HCT116 (cell line): ENCODE results near the gene IRF2BP2. TPM values are rescaled to one million over a fixed set of nuclear protein-coding genes. Genes with fewer than 3 reads are reported as not detected.

Experiments used
- ATAC-seq: fragments of 200-7000 bp; cut with Tn5 transposase; 2 replicates; pipeline ENCODE4 v1.9.1; 2020; ENCODE audit warnings: mild to moderate bottlenecking, moderate library complexity
- BruUV-seq: library from RNA; stranded (reverse); fragments of 400-500 nt; replicated peaks from 2 replicates; lab custom pipeline; 2021; lab: Mats Ljungman, UMichigan
- CTCF ChIA-PET: fragments of 300-600 bp; sonication (Branson Sonifier 250); formaldehyde crosslinking; loops from one replicate; lab custom pipeline; 2021; ENCODE audit warnings: antibody characterized with exemption; lab: Charles Lee
- POLR2A ChIA-PET: fragments of 300-600, 350-600 bp; sonication (Branson Sonifier 250); formaldehyde crosslinking; loops from one replicate; lab custom pipeline; 2021; ENCODE audit warnings: antibody characterized with exemption; lab: Charles Lee
- RAD21 ChIA-PET, 2 experiments: fragments of 300-600 bp; sonication (Branson Sonifier 250); formaldehyde crosslinking; loops; one replicate each; lab custom pipeline; 2023; ENCODE audit warnings: low total read pairs in 2 of 2; ENCODE audit not compliant: uncharacterized antibody in 2 of 2, unreplicated experiment in 2 of 2, low non-redundant PET in 1 of 2; lab: Charles Lee
- DNase-seq: peaks from one replicate; pipeline ENCODE4 v3.0.0-alpha.2; 2010; ENCODE audit warnings: low read depth, low spot score
- H2AFZ ChIP-seq: fragments of 200-600 bp; shearing (Covaris generic), sonication (generic); 2 replicates; pipeline ENCODE4 v1.6.1; 2017; ENCODE audit warnings: low read depth, mixed run types, mixed read lengths, antibody characterized with exemption, low read length; ENCODE audit not compliant: poor library complexity, severe bottlenecking
- H3K27ac ChIP-seq: 2 replicates; pipeline ENCODE4 v1.5.1; 2012; ENCODE audit warnings: low read depth, low read length
- H3K27me3 ChIP-seq: fragments of 200-600 bp; sonication (generic); 2 replicates; pipeline ENCODE4 v1.6.1; 2016; ENCODE audit warnings: mixed run types, low read length, mixed read lengths; ENCODE audit not compliant: insufficient read depth
- H3K36me3 ChIP-seq, 2 experiments: fragments of 200-500 bp in 1 of 2; fragments of 200-600 bp in 1 of 2; sonication (Bioruptor generic) in 1 of 2; sonication (generic) in 1 of 2; 2 replicates each; pipeline versions ENCODE4 v1.5.1 to v1.6.1; 2014 to 2016; ENCODE audit warnings: low read length in 2 of 2, inconsistent platforms in 1 of 2, mixed read lengths in 1 of 2, mixed run types in 1 of 2; ENCODE audit not compliant: insufficient read depth in 2 of 2, control insufficient read depth in 1 of 2
- H3K4me1 ChIP-seq, 2 experiments: fragments of 200-600 bp in 1 of 2; sonication (generic) in 1 of 2; 2 replicates each; pipeline versions ENCODE4 v1.5.1 to v1.6.1; 2012 to 2017; ENCODE audit warnings: low read length in 2 of 2, inconsistent platforms in 1 of 2, mild to moderate bottlenecking in 1 of 2, mixed read lengths in 1 of 2, mixed run types in 1 of 2, moderate library complexity in 1 of 2; ENCODE audit not compliant: insufficient read depth in 2 of 2, control insufficient read depth in 1 of 2
- H3K4me2 ChIP-seq: fragments of 200-600 bp; sonication (generic); 2 replicates; pipeline ENCODE4 v1.6.1; 2017; ENCODE audit warnings: mixed run types, low read length, mixed read lengths
- H3K4me3 ChIP-seq, 2 experiments: fragments of 200-600 bp in 1 of 2; sonication (generic) in 1 of 2; replicated peaks in 1 of 2; 2 replicates each; pipeline ENCODE4 v1.5.1; 2011 to 2016; ENCODE audit warnings: low read length in 2 of 2, control low read depth in 1 of 2, low read depth in 1 of 2, mild to moderate bottlenecking in 1 of 2, mixed read lengths in 1 of 2, mixed run types in 1 of 2
- H3K79me2 ChIP-seq: fragments of 200-600 bp; sonication (generic); 2 replicates; pipeline ENCODE4 v1.6.1; 2017; ENCODE audit warnings: mild to moderate bottlenecking, mixed run types, low read length, moderate library complexity, mixed read lengths; ENCODE audit not compliant: insufficient read depth
- H3K9ac ChIP-seq: fragments of 200-600 bp; sonication (generic); 2 replicates; pipeline ENCODE4 v1.6.1; 2016; ENCODE audit warnings: low read length, mixed read lengths
- H3K9me2 ChIP-seq: fragments of 200-600 bp; sonication (generic), shearing (Covaris generic); 2 replicates; pipeline ENCODE4 v1.6.1; 2017; ENCODE audit warnings: mixed run types, mild to moderate bottlenecking, moderate library complexity; ENCODE audit not compliant: insufficient read depth
- H3K9me3 ChIP-seq, 2 experiments: fragments of 200-500 bp in 1 of 2; fragments of 200-600 bp in 1 of 2; sonication (Bioruptor generic) in 1 of 2; sonication (generic) in 1 of 2; 2 replicates each; pipeline ENCODE4 v1.6.1; 2014 to 2017; ENCODE audit warnings: low read length in 2 of 2, mixed read lengths in 2 of 2, inconsistent platforms in 1 of 2, low read depth in 1 of 2, mild to moderate bottlenecking in 1 of 2, mixed run types in 1 of 2, moderate library complexity in 1 of 2; ENCODE audit not compliant: control insufficient read depth in 1 of 2, insufficient read depth in 1 of 2
- H4K20me1 ChIP-seq: fragments of 200-600 bp; sonication (generic), shearing (Covaris generic); 2 replicates; pipeline ENCODE4 v1.6.1; 2017; ENCODE audit warnings: mixed run types, mild to moderate bottlenecking, moderate library complexity; ENCODE audit not compliant: insufficient read depth
- CBX3 ChIP-seq: IDR thresholded peaks from 2 replicates; pipeline ENCODE4 v1.6.1; 2012; ENCODE audit warnings: low read depth
- CEBPB ChIP-seq: IDR thresholded peaks from 2 replicates; pipeline ENCODE4 v1.6.1; 2012; ENCODE audit warnings: low read depth
- CTCF ChIP-seq, 3 experiments: fragments of 200-600 bp in 1 of 3; sonication (generic) in 1 of 3; IDR thresholded peaks in 2 of 3; conservative IDR thresholded peaks in 1 of 3; 2 replicates each; pipeline ENCODE4 v1.5.1; 2012 to 2017; ENCODE audit warnings: low read depth in 2 of 3, low read length in 2 of 3, antibody characterized with exemption in 1 of 3, borderline replicate concordance in 1 of 3, control low read depth in 1 of 3, mild to moderate bottlenecking in 1 of 3, mixed read lengths in 1 of 3, mixed run types in 1 of 3, moderate library complexity in 1 of 3; ENCODE audit not compliant: insufficient read depth in 1 of 3
- EZH2 ChIP-seq: fragments of 200-600 bp; sonication (generic); IDR thresholded peaks from 2 replicates; pipeline ENCODE4 v1.6.1; 2017; ENCODE audit warnings: antibody characterized with exemption, mixed run types
- EZH2phosphoT487 ChIP-seq: fragments of 200-600 bp; IDR thresholded peaks from 2 replicates; pipeline ENCODE4 v1.6.1; 2018; ENCODE audit warnings: antibody characterized with exemption, borderline replicate concordance
- RAD21 ChIP-seq: IDR thresholded peaks from 2 replicates; pipeline ENCODE4 v1.6.1; 2012; ENCODE audit warnings: low read depth, mild to moderate bottlenecking
- TCF7L2 ChIP-seq: IDR thresholded peaks from 2 replicates; pipeline ENCODE4 v1.7.0; 2011; ENCODE audit warnings: borderline replicate concordance, inconsistent platforms; ENCODE audit not compliant: insufficient read depth, insufficient read length; ENCODE audit errors: extremely low read depth
- intact Hi-C: fragments of 100-400 bp; cut with micrococcal nuclease; formaldehyde crosslinking; loops from 2 replicates; pipeline ENCODE4 v1.10.0; 2022
- total RNA-seq: library from RNA; stranded (reverse); gene quantifications from one replicate; pipeline ENCODE4 v1.2.1, GENCODE V29; 2021; ENCODE audit not compliant: unreplicated experiment

The IRF2BP2 gene
- total RNA-seq, 1 experiment from 2014 or later, result 61.3 TPM

GRCh38 chr1:234598974-234599616 lies 10.9 kb downstream of the IRF2BP2 start:
- Histone ChIP-seq H3K9ac (peak overlapping the region; percentile 69), H3K9me2 (no peaks in the 10 kb centered on the region), H3K79me2 (peaks cover 16% of the 10 kb centered on the region), H2AFZ (no peak overlapping the region), H3K4me3 (peak overlapping the region; percentile 45 to 55), H3K4me2 (peak overlapping the region; percentile 80), H3K4me1 (peaks cover 48 to 54% of the 10 kb centered on the region in 2 experiments), H4K20me1 (no peaks in the 10 kb centered on the region), H3K27me3 (no peaks in the 10 kb centered on the region), H3K27ac (peak overlapping the region; percentile 69), H3K36me3 (no peaks in the 10 kb centered on the region), H3K9me3 (no peaks in the 10 kb centered on the region)
- RAD21 ChIA-PET, result interaction anchor here in 1 of 2 experiments (0.6 kb wide), 2 partner anchors 664 to 852 kb away, joined by 3 read pairs; no protein-coding TSS in a partner anchor
- CTCF ChIA-PET, result interaction anchor here (2.0 to 2.8 kb wide), 2 partner anchors 485 kb away, joined by 9 to 13 read pairs; no protein-coding TSS in a partner anchor
- no TSS peak for BruUV-seq
- intact Hi-C loops, result loop anchor here (1.0 kb wide), 1 partner anchor 484 kb away; no protein-coding TSS in a partner anchor
- no peak for DNase-seq
- TF ChIP-seq EZH2phosphoT487, result no peak
- no peak for TF ChIP-seq EZH2
- TF ChIP-seq CEBPB, result peak; percentile 29; the same call in 1 of the 2 replicates
- no peak for ATAC-seq
- POLR2A ChIA-PET, result interaction anchor here (3.1 kb wide), 1 partner anchor 12 kb away, joined by 26 read pairs; the partner anchor contains the start of gene IRF2BP2

- no TSS peak for BruUV-seq
- CTCF ChIA-PET, result interaction anchor here (0.6 to 2.0 kb wide), 6 partner anchors 14 to 486 kb away, joined by 3 to 13 read pairs (median 5); no protein-coding TSS in a partner anchor
- TF ChIP-seq CBX3 (0 out of 2 replicates have a peak, but pooled peaks have one; percentile 20), TCF7L2 (no peak), RAD21 (peak; percentile 91), CTCF (IDR thresholded peaks at IDR 0.05 in 2 of 3, conservative IDR thresholded peaks at IDR 0.05 in 1 of 3; ENCODE audit: borderline replicate concordance in 1 of 3, insufficient read depth in 1 of 3, low read depth in 2 of 3, low read length in 2 of 3) (peak; percentile 67 to 72 (median 71))
- H3K9me2 ChIP-seq, result no peaks in the 10 kb centered on the region
- H3K79me2 ChIP-seq, result peaks cover 6% of the 10 kb centered on the region
- intact Hi-C loops, result loop anchor here (1.0 kb wide), 1 partner anchor 485 kb away; no protein-coding TSS in a partner anchor
- no peak overlapping the region for H3K4me2 ChIP-seq
- H3K4me3 ChIP-seq, result no peak overlapping the region
- no peak for DNase-seq
- H3K9me3 ChIP-seq, result no peaks in the 10 kb centered on the region
- peaks cover 36 to 42% of the 10 kb centered on the region in 2 experiments for H3K4me1 ChIP-seq
- no peaks in the 10 kb centered on the region for H3K36me3 ChIP-seq
- no peak overlapping the region for H2AFZ ChIP-seq
- H3K27ac ChIP-seq, result no peak overlapping the region
- RAD21 ChIA-PET, result interaction anchor here in 1 of 2 experiments (0.6 to 2.0 kb wide), 2 partner anchors 124 to 486 kb away, joined by 3 to 6 read pairs; no protein-coding TSS in a partner anchor
- ATAC-seq, result peak; percentile 26; the same call in 1 of the 2 replicates
- H3K27me3 ChIP-seq, result no peaks in the 10 kb centered on the region
- H4K20me1 ChIP-seq, result no peaks in the 10 kb centered on the region
- POLR2A ChIA-PET, result no interaction called here
- no peak overlapping the region for H3K9ac ChIP-seq
Observed at GRCh38 chr1:234597894-234598293, 12.1 kb downstream of the IRF2BP2 start.
